DOHH2 (cell line): Measurements from ENCODE around the gene TMEM141.

ENCODE experiments used
- CTCF ChIP-seq: fragments of 200-600 bp; sonication (generic); IDR thresholded peaks from one replicate; pipeline ENCODE4 v1.5.1; 2014; ENCODE audit warnings: antibody characterized with exemption, mild to moderate bottlenecking, low read depth, low read length; ENCODE audit not compliant: poor library complexity, severe bottlenecking
- EZH2phosphoT487 ChIP-seq: fragments of 200-600 bp; sonication (generic); IDR thresholded peaks from 2 replicates; pipeline ENCODE4 v1.6.1; 2017; ENCODE audit warnings: borderline replicate concordance, mild to moderate bottlenecking, antibody characterized with exemption, low read length, moderate library complexity, mixed read lengths

- no peak for TF ChIP-seq CTCF
- no peak for TF ChIP-seq EZH2phosphoT487
Observed at GRCh38 chr9:136777359-136777758, 13.8 kb upstream of the TMEM141 start.
